OCI-LY3 (cell line): ENCODE data around the gene NDUFAF7.

Experiments used
- H2AFZ ChIP-seq: fragments of 200-600, 300-600 bp; shearing (Covaris generic); 2 replicates; pipeline ENCODE4 v1.6.0; 2014; ENCODE audit warnings: antibody characterized with exemption, low read depth, low read length
- H3K27ac ChIP-seq: fragments of 200-600, 300-600 bp; sonication (generic); 2 replicates; pipeline ENCODE4 v1.5.1; 2014; ENCODE audit warnings: mild to moderate bottlenecking, low read length, moderate library complexity, mixed read lengths
- H3K27me3 ChIP-seq: fragments of 200-600, 300-600 bp; sonication (generic); 2 replicates; pipeline ENCODE4 v1.6.1; 2014; ENCODE audit warnings: low read depth, low read length, mixed read lengths
- H3K36me3 ChIP-seq: fragments of 200-600, 300-600 bp; sonication (generic); replicated peaks from 2 replicates; pipeline ENCODE3; 2014; ENCODE audit warnings: low read depth, low read length, mixed read lengths
- H3K4me1 ChIP-seq: fragments of 300-600, 200-600 bp; sonication (generic); 2 replicates; pipeline ENCODE4 v1.6.1; 2014; ENCODE audit warnings: low read length, mixed read lengths
- H3K4me2 ChIP-seq: fragments of 200-600, 300-600 bp; sonication (generic); 2 replicates; pipeline ENCODE4 v1.6.1; 2014; ENCODE audit warnings: low read length, mixed read lengths
- H3K4me3 ChIP-seq: fragments of 300-600, 200-600 bp; sonication (generic); 2 replicates; pipeline ENCODE4 v1.5.1; 2014; ENCODE audit warnings: antibody characterized with exemption, mild to moderate bottlenecking, low read length, moderate library complexity
- H3K79me2 ChIP-seq: fragments of 300-600, 200-600 bp; shearing (Covaris generic); 2 replicates; pipeline ENCODE4 v1.6.1; 2014; ENCODE audit warnings: mild to moderate bottlenecking, low read length, mixed read lengths
- H3K9ac ChIP-seq: fragments of 300-600, 200-600 bp; shearing (Covaris generic); 2 replicates; pipeline ENCODE4 v1.6.0; 2014; ENCODE audit warnings: mild to moderate bottlenecking, low read length, moderate library complexity
- H3K9me3 ChIP-seq: fragments of 200-600, 300-600 bp; shearing (Covaris generic); 2 replicates; pipeline ENCODE4 v1.6.1; 2014; ENCODE audit warnings: low read length, mixed read lengths; ENCODE audit not compliant: insufficient read depth
- H4K20me1 ChIP-seq: fragments of 200-600, 300-600 bp; sonication (generic); 2 replicates; pipeline ENCODE4 v1.6.1; 2016; ENCODE audit warnings: low read length, mixed read lengths; ENCODE audit not compliant: insufficient read depth
- EZH2phosphoT487 ChIP-seq: fragments of 200-600 bp; shearing (Covaris generic); IDR thresholded peaks from 2 replicates; pipeline ENCODE4 v1.6.1; 2018; ENCODE audit warnings: antibody characterized with exemption, mixed run types, low read depth
- TF ChIP-seq, protein P1 (sequence below): fragments of 200-600, 300-600 bp; sonication (generic); IDR thresholded peaks from 2 replicates; pipeline ENCODE4 v1.5.1; 2014; ENCODE audit warnings: antibody characterized with exemption, low read length, low read depth

NDUFAF7 gene

GRCh38 chr2:37231241-37232130 is at the start of gene NDUFAF7, which contains the start of gene CEBPZ:
NDUFAF7 (plus strand) TSS chr2:37231658; CDS start chr2:37231706, 48 bp downstream.
CEBPZ (minus strand) TSS chr2:37231596; CDS start chr2:37231567, 29 bp downstream.
- peaks cover 21% of the 10 kb centered on the region; the same call in 1 of the 2 replicates for H4K20me1 ChIP-seq
- H3K9ac ChIP-seq: peak within 1 kb of the TSS; percentile 94

DNA sequence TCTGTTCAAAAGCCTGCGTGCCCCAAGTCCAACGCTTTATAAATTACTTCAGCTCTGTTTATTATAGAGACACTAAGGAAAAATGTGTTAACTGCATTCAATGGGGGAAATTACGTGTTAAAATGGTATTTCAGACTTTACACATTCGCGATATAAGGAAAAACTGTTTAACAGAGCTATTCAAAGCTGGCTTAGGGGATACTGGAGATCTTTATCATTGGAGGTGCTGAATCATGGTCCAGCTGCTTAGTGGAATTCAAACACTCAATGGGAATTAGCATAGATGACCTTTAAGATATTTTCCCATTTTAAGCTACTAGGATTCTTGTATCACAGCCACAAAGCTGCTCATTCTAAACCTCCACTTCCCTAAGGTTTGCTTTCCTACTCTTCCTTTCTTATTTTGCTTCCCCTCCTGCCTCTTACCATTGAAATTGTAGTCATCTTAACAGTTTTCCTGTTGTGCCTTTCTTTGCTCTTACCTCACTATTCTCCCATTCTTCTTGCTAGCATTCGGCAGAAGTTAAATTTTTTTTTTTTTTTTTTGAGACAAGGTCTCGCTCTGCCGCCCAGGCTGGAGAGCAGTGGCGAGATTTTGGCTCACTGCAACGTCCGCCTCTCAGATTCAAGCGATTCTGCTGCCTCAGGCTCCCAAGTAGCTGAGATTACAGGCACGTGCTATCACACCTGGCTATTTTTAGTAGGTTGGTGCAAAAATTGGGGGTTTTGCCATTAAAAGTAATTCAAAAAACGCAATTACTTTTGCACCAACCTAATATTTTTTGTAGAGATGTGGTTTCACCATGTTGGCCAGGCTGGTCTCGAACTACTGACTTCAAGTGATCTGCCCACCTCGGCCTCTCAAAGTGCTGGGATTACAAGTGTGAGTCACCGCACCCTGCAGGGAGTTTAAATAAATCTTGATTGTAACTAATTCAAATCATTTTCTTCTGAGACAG is 49.5 kb upstream of the NDUFAF7 start:
- Histone ChIP-seq H3K4me3 (no peak overlapping the region), H3K27ac (no peak overlapping the region), H3K79me2 (no peaks in the 10 kb centered on the region), H3K9me3 (no peaks in the 10 kb centered on the region), H2AFZ (no peak overlapping the region), H3K4me1 (peaks cover 12% of the 10 kb centered on the region), H3K27me3 (peaks cover 5% of the 10 kb centered on the region), H3K36me3 (no peaks in the 10 kb centered on the region), H3K4me2 (no peak overlapping the region), H4K20me1 (no peaks in the 10 kb centered on the region), H3K9ac (no peak overlapping the region)
- TF ChIP-seq, protein P1, sequence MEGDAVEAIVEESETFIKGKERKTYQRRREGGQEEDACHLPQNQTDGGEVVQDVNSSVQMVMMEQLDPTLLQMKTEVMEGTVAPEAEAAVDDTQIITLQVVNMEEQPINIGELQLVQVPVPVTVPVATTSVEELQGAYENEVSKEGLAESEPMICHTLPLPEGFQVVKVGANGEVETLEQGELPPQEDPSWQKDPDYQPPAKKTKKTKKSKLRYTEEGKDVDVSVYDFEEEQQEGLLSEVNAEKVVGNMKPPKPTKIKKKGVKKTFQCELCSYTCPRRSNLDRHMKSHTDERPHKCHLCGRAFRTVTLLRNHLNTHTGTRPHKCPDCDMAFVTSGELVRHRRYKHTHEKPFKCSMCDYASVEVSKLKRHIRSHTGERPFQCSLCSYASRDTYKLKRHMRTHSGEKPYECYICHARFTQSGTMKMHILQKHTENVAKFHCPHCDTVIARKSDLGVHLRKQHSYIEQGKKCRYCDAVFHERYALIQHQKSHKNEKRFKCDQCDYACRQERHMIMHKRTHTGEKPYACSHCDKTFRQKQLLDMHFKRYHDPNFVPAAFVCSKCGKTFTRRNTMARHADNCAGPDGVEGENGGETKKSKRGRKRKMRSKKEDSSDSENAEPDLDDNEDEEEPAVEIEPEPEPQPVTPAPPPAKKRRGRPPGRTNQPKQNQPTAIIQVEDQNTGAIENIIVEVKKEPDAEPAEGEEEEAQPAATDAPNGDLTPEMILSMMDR: no peak
- TF ChIP-seq EZH2phosphoT487: no peak

More at GRCh38 chr2:37231241-37232130, at the start of gene NDUFAF7, which contains the start of gene CEBPZ:
- peak within 1 kb of the TSS; percentile 52 for H3K27ac ChIP-seq
- no peaks in the 10 kb centered on the region for H3K27me3 ChIP-seq
- TF ChIP-seq, protein P1: no peak
- TF ChIP-seq EZH2phosphoT487: no peak
- H3K4me1 ChIP-seq: peaks cover 22% of the 10 kb centered on the region
- H3K4me3 ChIP-seq: peak within 1 kb of the TSS; percentile 96
- H2AFZ ChIP-seq: peak within 1 kb of the TSS; percentile 75
- peaks cover 17% of the 10 kb centered on the region for H3K36me3 ChIP-seq
- peaks cover 89% of the 10 kb centered on the region for H3K79me2 ChIP-seq
- H3K9me3 ChIP-seq: no peaks in the 10 kb centered on the region
- H3K4me2 ChIP-seq: peak within 1 kb of the TSS; percentile 96

DNA sequence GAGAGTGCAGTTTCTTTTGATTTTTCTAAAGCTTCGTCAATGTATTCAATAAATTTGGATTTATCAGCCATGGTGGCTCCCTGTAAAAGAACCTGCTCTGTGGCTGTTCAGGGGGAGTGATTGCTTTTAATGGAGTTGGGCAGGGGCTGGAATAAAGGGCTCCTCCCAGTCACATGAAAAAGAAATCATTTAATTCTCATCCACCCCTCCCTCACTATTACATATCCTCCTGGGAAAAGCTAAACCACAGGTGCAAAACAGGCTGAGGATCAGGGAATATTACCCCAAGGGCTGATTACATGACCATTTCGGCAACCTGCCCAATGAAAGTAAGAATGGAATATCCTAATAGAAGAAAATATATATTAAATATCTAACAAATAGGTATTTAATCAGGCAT is 42.9 kb upstream of the NDUFAF7 start, which contains the start of gene SULT6B1:
Gene SULT6B1, minus strand, starts transcription at position 101 of the 400 bp plus-strand sequence. Its CDS starts 30 bp downstream, at position 71.
- Histone ChIP-seq H3K9me3 (no peaks in the 10 kb centered on the region), H3K9ac (no peak within 1 kb of the TSS), H3K4me3 (no peak within 1 kb of the TSS), H3K79me2 (no peaks in the 10 kb centered on the region), H3K36me3 (no peaks in the 10 kb centered on the region), H3K4me2 (no peak within 1 kb of the TSS), H3K4me1 (no peaks in the 10 kb centered on the region), H3K27me3 (peaks cover 5% of the 10 kb centered on the region; the same call in 1 of the 2 replicates), H4K20me1 (no peaks in the 10 kb centered on the region), H3K27ac (no peak within 1 kb of the TSS), H2AFZ (no peak within 1 kb of the TSS)
- no peak for TF ChIP-seq EZH2phosphoT487
- TF ChIP-seq, protein P1: no peak
